GM18867 (cell line): ENCODE data around the gene CACNA2D2.

Source experiments
- ATAC-seq: cut with Tn5 transposase; IDR thresholded peaks from one replicate; pipeline ENCODE4 v1.9.1; 2021; ENCODE audit warnings: mild to moderate bottlenecking, moderate library complexity; ENCODE audit not compliant: unreplicated experiment

The CACNA2D2 gene

GRCh38 chr3:50408443-50408944 lies 94.9 kb downstream of the CACNA2D2 start:
- ATAC-seq = no peak

- ATAC-seq = no peak
Observed at GRCh38 chr3:50406487-50406886, 96.9 kb downstream of the CACNA2D2 start.

GRCh38 chr3:50405249-50405648 lies 98.2 kb downstream of the CACNA2D2 start:
- no peak for ATAC-seq

GRCh38 chr3:50401978-50402595 lies 101.3 kb downstream of the CACNA2D2 start:
- ATAC-seq = no peak

- no peak for ATAC-seq
Observed at GRCh38 chr3:50396502-50396901, 106.9 kb downstream of the CACNA2D2 start.

- ATAC-seq = no peak
Observed at GRCh38 chr3:50395070-50395860, 108.2 kb downstream of the CACNA2D2 start.

GRCh38 chr3:50393061-50393460 lies 110.4 kb downstream of the CACNA2D2 start:
- no peak for ATAC-seq

GRCh38 chr3:50392101-50392715 lies 111.2 kb downstream of the CACNA2D2 start:
- ATAC-seq = no peak

- no peak for ATAC-seq
Observed at GRCh38 chr3:50390508-50391224, 112.8 kb downstream of the CACNA2D2 start.

- ATAC-seq = no peak
Observed at GRCh38 chr3:50389414-50389767, 114.0 kb downstream of the CACNA2D2 start.

GRCh38 chr3:50388720-50389413 lies 114.6 kb downstream of the CACNA2D2 start:
- ATAC-seq = no peak

- no peak for ATAC-seq
Observed at GRCh38 chr3:50388016-50388719, 115.3 kb downstream of the CACNA2D2 start.

- no peak for ATAC-seq
Observed at GRCh38 chr3:50385754-50386153, 117.7 kb downstream of the CACNA2D2 start.

GRCh38 chr3:50383750-50384149 lies 119.7 kb downstream of the CACNA2D2 start:
- ATAC-seq = no peak

GRCh38 chr3:50382722-50383121 lies 120.7 kb downstream of the CACNA2D2 start:
- ATAC-seq = no peak

GRCh38 chr3:50381383-50381782 lies 122.1 kb downstream of the CACNA2D2 start:
- no peak for ATAC-seq

- no peak for ATAC-seq
Observed at GRCh38 chr3:50380405-50381085, 122.9 kb downstream of the CACNA2D2 start.

GRCh38 chr3:50378757-50379156 lies 124.7 kb downstream of the CACNA2D2 start:
- no peak for ATAC-seq

- ATAC-seq = no peak
Observed at GRCh38 chr3:50378024-50378423, 125.4 kb downstream of the CACNA2D2 start.
